ENCODE measurements around the gene LRRTM4. TPM values are rescaled to one million over a fixed set of nuclear protein-coding genes. Genes with fewer than 3 reads are reported as not detected.
"Not testable (repeated sequence)": the region's sequence is repeated elsewhere in the genome, so short reads cannot be mapped to it uniquely, and the experiment has no call there.

The LRRTM4 gene
- total RNA-seq, 2 donors from 2014 or later, result 0.33 TPM; not detected in 1

- Histone ChIP-seq H3K36me3 (replicated peaks in 1 of 2; ENCODE audit: insufficient read depth in 1 of 2, low read depth in 2 of 2) (no peaks in the 10 kb centered on the region), H3K9me3 (no peaks in the 10 kb centered on the region), H3K27ac (no peak overlapping the region), H3K27me3 (no peaks in the 10 kb centered on the region), H3K4me3 (no peak overlapping the region), H3K4me1 (no peaks in the 10 kb centered on the region)
- intact Hi-C loops (cut with DNase I), result no loop called here
- DNase-seq (no peak), ATAC-seq (no peak)
- TF ChIP-seq POLR2A (IDR thresholded peaks at IDR 0.05) (no peak), CTCF (IDR thresholded peaks at IDR 0.05) (no peak)
- WGBS, 2 donors, result 49 to 56% methylated on average over 2 of the region's 2 CpGs
These were observed 419.2 kb downstream of the LRRTM4 start for GRCh38 chr2:77102927-77103326.

- H3K27ac ChIP-seq, result no peak overlapping the region
- no peaks in the 10 kb centered on the region for H3K27me3 ChIP-seq
- no peaks in the 10 kb centered on the region for H3K9me3 ChIP-seq
- H3K4me3 ChIP-seq, result no peak overlapping the region
- no peaks in the 10 kb centered on the region for H3K4me1 ChIP-seq
- WGBS, 2 donors, result 68 to 73% methylated on average over 8 of the region's 8 CpGs
- no peak for TF ChIP-seq CTCF (IDR thresholded peaks at IDR 0.05)
- TF ChIP-seq POLR2A (IDR thresholded peaks at IDR 0.05), result no peak
- no peaks in the 10 kb centered on the region for H3K36me3 ChIP-seq (replicated peaks in 1 of 2; ENCODE audit: insufficient read depth in 1 of 2, low read depth in 2 of 2)
- no peak for DNase-seq
- intact Hi-C loops (cut with DNase I), result no loop called here
- no peak for ATAC-seq
These were observed 420.3 kb downstream of the LRRTM4 start for GRCh38 chr2:77101796-77102452.

GRCh38 chr2:77099961-77100360, 422.2 kb downstream of the LRRTM4 start:
- WGBS, 2 donors, result 73 to 76% methylated on average over 2 of the region's 2 CpGs
- ATAC-seq, result no peak
- intact Hi-C loops (cut with DNase I), result no loop called here

GRCh38 chr2:77095525-77095924, 426.7 kb downstream of the LRRTM4 start:
- H3K27me3 ChIP-seq; intact Hi-C loops (cut with DNase I); H3K36me3 ChIP-seq (replicated peaks in 1 of 2; ENCODE audit: insufficient read depth in 1 of 2, low read depth in 2 of 2); H3K4me3 ChIP-seq; DNase-seq; ATAC-seq; H3K4me1 ChIP-seq; H3K9me3 ChIP-seq; H3K27ac ChIP-seq: not testable (repeated sequence)
- 81 to 84% methylated on average over 8 of the region's 8 CpGs for WGBS, 2 donors

More at GRCh38 chr2:77099961-77100360, 422.2 kb downstream of the LRRTM4 start:
- no peaks in the 10 kb centered on the region for H3K9me3 ChIP-seq
- H3K4me1 ChIP-seq, result no peaks in the 10 kb centered on the region
- DNase-seq, result no peak
- H3K27me3 ChIP-seq, result no peaks in the 10 kb centered on the region
- no peak for TF ChIP-seq CTCF (IDR thresholded peaks at IDR 0.05)
- H3K4me3 ChIP-seq, result no peak overlapping the region
- no peaks in the 10 kb centered on the region for H3K36me3 ChIP-seq (replicated peaks in 1 of 2; ENCODE audit: insufficient read depth in 1 of 2, low read depth in 2 of 2)
- H3K27ac ChIP-seq, result no peak overlapping the region

DNA sequence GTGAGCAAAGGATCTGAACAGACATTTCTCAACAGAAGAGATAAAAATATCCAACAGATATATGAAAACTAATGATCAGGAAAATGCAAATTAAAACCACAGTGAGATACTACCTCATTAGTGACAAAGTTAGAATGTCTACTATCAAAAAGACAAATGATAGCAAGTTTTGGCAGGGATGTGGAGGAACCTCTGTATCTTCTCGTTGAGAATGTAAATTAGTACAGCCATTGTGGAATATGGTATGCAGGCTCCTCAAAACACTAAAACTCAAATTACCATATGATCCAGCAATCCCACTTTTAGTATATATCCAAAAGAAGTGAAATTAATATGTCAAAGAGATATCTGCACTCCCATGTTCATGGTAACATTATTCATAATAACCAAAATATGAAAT, 427.1 kb downstream of the LRRTM4 start:
- ATAC-seq (no peak), DNase-seq (no peak)
- H3K9me3 ChIP-seq, result no peaks in the 10 kb centered on the region
- no peak overlapping the region for H3K27ac ChIP-seq
- H3K4me1 ChIP-seq, result no peaks in the 10 kb centered on the region
- WGBS, 2 donors, result 52% methylated on average over 1 of the region's 1 CpG
- no peak overlapping the region for H3K4me3 ChIP-seq
- intact Hi-C loops (cut with DNase I), result no loop called here
- H3K36me3 ChIP-seq (replicated peaks in 1 of 2; ENCODE audit: insufficient read depth in 1 of 2, low read depth in 2 of 2), result no peaks in the 10 kb centered on the region
- H3K27me3 ChIP-seq, result no peaks in the 10 kb centered on the region
- no peak for TF ChIP-seq CTCF (IDR thresholded peaks at IDR 0.05)
- TF ChIP-seq POLR2A (IDR thresholded peaks at IDR 0.05), result no peak

DNA sequence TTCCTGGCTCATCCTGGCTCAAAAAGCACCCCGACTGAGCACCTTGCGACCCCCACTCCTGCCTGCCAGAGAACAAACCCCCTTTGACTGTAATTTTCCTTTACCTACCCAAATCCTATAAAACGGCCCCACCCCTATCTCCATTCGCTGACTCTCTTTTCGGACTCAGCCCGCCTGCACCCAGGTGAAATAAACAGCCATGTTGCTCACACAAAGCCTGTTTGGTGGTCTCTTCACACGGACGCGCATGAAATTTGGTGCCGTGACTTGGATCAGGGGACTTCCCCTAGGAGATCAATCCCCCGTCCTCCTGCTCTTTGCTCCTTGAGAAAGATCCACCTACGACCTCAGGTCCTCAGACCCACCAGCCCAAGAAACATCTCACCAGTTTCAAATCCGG, 433.8 kb downstream of the LRRTM4 start:
- H3K27ac ChIP-seq; H3K27me3 ChIP-seq; ATAC-seq; DNase-seq; H3K4me3 ChIP-seq; H3K36me3 ChIP-seq (replicated peaks in 1 of 2; ENCODE audit: insufficient read depth in 1 of 2, low read depth in 2 of 2); intact Hi-C loops (cut with DNase I); H3K9me3 ChIP-seq; H3K4me1 ChIP-seq: not testable (repeated sequence)
- WGBS, 2 donors, result 9 to 10% methylated on average over 13 of the region's 13 CpGs
